Fibroblast of villous mesenchyme (primary cell): ENCODE measurements around the gene AOPEP. TPM values are rescaled to one million over a fixed set of nuclear protein-coding genes. Genes with fewer than 3 reads are reported as not detected.

ENCODE experiments used
- DNase-seq: peaks from one replicate; pipeline ENCODE4 v3.0.0-alpha.2; 2010; ENCODE audit warnings: low read depth
- H3K4me3 ChIP-seq: 2 replicates; pipeline ENCODE4 v1.5.1; 2011; ENCODE audit warnings: low read depth, mild to moderate bottlenecking, low read length
- total RNA-seq: library from RNA; depleted of rRNA; stranded (reverse); fragments of >200 nt; gene quantifications from 2 replicates; pipeline ENCODE4 v1.2.3, GENCODE V29; 2012
- TF ChIP-seq, protein P1 (sequence below): IDR thresholded peaks from 2 replicates; pipeline ENCODE4 v1.5.1; 2012; ENCODE audit warnings: low read depth, mild to moderate bottlenecking, low read length; ENCODE audit not compliant: insufficient read depth

AOPEP gene
- total RNA-seq, 1 donor, result 153 TPM

DNA sequence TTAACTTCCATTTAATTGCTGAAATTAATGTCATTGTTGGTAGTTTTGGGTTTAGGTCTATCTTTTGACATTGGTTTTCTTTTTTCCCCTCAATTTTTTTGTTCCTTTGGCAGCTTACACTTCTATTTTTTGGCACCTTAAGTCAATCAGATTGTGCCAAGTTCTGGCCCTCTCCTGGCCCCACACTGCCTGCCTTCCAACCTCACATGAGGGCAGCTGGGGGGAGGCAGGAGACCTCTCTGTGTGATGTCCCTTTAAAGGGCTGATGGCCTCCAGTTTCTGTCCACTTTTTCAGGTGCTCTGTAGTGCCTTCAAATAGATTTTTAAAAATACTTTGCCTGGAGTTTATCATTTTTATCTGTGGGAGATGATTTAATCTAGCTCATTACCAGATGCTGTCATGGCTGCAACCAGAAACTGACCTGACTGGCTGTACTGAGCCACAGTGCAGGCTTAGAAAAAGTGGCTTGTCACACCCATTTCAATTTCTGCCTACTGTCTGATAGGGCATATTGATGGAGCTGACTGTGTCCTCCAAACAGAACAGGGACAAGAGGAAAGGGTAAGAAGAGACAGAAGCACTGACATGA is 394.4 kb downstream of the AOPEP start:
- no peak for DNase-seq

DNA sequence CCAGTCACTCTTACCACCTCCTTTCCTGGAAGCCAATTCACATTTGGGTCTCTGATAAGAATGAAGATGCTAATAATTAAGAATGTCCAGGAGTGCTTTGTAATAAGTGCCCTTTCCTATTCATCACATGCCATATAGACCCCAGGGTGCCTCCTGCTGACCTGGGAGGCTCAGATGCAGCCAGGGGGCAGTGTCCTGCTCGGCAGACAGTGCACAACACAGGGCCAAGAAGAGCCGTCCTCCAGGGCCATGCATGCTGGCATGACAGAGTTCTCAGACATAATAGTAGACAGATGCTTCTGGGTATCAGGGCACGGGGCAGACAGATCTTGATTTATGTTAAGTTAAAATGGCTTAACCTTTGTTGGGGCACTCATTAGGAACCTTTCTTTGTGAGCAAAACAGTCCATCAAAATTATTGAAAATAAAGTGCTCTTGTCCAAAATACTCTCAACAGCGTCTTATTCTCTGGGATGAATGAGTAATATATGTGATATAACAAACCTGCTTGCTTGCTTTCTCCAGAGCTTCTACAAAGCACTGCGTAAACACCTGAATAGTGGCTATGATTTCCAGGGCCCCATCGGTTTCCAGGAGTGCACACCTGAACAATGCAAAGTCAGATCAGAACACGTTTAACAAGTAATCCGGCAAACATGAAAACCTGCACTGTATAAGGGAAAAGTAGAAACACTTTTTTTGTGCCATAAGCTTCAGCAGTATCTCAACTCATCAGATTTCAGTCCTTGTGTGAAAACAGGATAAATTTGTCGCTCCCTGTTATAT is 398.3 kb downstream of the AOPEP start:
- DNase-seq, result no peak
- TF ChIP-seq, protein P1, sequence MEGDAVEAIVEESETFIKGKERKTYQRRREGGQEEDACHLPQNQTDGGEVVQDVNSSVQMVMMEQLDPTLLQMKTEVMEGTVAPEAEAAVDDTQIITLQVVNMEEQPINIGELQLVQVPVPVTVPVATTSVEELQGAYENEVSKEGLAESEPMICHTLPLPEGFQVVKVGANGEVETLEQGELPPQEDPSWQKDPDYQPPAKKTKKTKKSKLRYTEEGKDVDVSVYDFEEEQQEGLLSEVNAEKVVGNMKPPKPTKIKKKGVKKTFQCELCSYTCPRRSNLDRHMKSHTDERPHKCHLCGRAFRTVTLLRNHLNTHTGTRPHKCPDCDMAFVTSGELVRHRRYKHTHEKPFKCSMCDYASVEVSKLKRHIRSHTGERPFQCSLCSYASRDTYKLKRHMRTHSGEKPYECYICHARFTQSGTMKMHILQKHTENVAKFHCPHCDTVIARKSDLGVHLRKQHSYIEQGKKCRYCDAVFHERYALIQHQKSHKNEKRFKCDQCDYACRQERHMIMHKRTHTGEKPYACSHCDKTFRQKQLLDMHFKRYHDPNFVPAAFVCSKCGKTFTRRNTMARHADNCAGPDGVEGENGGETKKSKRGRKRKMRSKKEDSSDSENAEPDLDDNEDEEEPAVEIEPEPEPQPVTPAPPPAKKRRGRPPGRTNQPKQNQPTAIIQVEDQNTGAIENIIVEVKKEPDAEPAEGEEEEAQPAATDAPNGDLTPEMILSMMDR, result peak; percentile 41
- H3K4me3 ChIP-seq, result no peak overlapping the region

More for the DNA sequence above, 394.4 kb downstream of the AOPEP start:
- no peak overlapping the region for H3K4me3 ChIP-seq
- TF ChIP-seq, protein P1, result no peak

DNA sequence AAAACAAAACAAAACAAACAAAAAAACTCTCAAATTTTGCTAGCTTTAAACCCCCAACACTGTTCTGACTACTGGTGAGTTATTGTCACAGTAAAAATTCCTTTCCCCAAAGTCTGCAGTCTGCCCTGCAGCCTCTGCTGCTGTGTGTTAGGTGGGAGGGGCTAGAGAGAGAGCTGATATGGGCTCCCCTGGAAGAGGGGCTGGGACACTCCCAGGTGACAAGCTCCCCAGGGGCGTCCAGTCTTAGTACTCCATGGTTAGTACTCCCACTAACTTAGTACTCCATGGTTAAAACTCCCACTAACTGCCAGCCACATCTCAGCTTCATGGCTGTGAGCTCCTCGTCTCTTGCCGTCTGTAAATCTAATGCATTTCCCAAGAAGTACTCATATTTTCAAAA is 399.2 kb downstream of the AOPEP start:
- no peak for DNase-seq
- no peak overlapping the region for H3K4me3 ChIP-seq
- TF ChIP-seq, protein P1, result no peak

DNA sequence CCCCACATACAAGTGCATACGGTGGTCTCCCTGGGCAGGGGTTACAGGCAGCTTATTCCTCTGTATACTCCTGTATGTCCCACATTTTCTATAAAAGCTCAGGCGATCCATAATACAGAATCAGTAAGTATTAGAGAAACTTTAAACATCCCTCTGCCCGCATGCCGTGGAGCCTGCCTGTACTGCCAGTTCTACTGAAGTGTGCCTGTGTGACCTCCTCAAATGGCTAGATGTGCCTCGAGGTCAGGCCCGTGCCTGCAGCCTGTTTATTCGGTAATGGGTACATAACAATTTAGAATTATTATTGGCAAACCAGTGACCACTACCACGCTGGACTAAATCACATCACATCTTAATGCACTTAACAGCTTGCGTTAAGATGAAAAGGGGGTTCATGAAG is 400.2 kb downstream of the AOPEP start:
- DNase-seq, result no peak
- H3K4me3 ChIP-seq, result no peak overlapping the region
- TF ChIP-seq, protein P1, result no peak

DNA sequence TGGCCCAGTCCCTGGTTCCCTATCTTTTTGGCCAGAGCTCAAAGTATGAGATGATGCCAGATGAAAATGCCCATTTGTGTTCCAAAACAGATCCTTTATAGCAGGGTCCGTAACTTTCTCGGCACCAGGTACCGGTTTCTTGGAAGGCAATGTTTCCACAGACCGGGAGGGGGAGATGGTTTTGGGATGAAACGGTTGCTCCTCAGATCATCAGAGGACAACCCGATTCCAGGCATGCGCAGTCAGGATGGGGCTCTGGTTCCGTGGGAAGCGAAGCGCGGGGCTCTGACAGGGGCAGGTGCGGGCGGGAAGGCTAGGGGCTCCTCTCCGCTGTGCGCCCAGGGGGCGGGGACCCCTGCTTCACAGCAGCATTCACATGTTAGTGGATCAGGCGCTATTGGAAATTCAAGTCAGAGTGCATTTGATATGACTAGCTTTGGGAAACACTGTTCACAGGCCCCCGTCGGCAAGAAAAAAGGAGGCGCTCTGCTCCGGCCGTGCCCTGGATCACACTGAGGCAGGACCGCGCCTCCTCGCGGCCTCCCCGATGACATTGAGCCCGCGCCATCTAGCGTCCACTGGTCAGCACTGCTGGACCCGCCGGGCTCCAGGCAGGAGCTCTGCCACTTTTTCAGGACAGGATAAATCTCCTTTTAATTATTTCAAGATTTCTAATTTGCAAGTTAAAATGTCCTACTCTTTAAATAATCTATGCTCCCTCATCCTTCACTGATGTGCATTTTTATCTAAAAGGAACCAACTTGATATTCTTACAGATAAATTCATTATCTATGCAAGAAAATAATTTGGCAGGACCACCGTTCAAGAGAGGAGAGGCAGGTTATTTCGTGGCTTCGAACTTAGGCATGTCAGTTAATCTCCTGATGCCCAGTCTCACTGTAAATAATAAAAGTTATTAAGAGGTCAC is 401.0 kb downstream of the AOPEP start:
- DNase-seq, result peak; percentile 81

DNA sequence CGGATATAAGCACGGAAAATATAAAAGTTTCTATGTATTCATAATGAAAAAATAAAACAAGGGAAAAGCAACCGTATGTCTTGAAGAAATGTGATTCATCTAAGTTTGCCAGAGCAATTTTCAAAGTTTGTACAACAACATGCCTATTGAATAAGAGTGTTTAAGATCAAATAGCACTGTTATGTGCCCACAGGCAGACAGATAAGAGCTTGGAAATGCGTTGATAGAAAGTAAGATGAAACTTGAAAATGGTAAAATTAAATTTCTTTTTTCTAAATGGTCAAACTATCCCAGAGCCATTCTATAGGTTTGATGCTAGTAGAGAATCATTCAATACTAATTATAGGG is 401.7 kb downstream of the AOPEP start:
- H3K4me3 ChIP-seq, result no peak overlapping the region
- TF ChIP-seq, protein P1, result no peak
- DNase-seq, result no peak

More for the DNA sequence above, 401.0 kb downstream of the AOPEP start:
- TF ChIP-seq, protein P1, result peak; percentile 99
- H3K4me3 ChIP-seq, result peak overlapping the region; percentile 47
